Calu3 (cell line): ENCODE results near the gene SLC5A1. TPM values are rescaled to one million over a fixed set of nuclear protein-coding genes. Genes with fewer than 3 reads are reported as not detected.

Experiments used
- BruUV-seq: library from RNA; stranded (reverse); fragments of 400-500 nt; replicated peaks from 2 replicates; lab custom pipeline; 2021; lab: Mats Ljungman, UMichigan
- CTCF ChIA-PET: fragments of 300-600 bp; sonication (Branson Sonifier 250); formaldehyde crosslinking; loops from one replicate; lab custom pipeline; 2022; ENCODE audit warnings: antibody characterized with exemption; lab: Charles Lee
- DNase-seq: peaks from one replicate; pipeline ENCODE4 v3.0.0; 2022
- H3K27ac Mint-ChIP-seq: one replicate; pipeline ENCODE4 v1.8.0; 2022; ENCODE audit warnings: mixed read lengths; ENCODE audit not compliant: unreplicated experiment
- H3K27me3 Mint-ChIP-seq: one replicate; pipeline ENCODE4 v1.8.0; 2022; ENCODE audit warnings: mixed read lengths; ENCODE audit not compliant: unreplicated experiment
- H3K36me3 Mint-ChIP-seq: one replicate; pipeline ENCODE4 v1.8.0; 2022; ENCODE audit warnings: mild to moderate bottlenecking, moderate library complexity, mixed read lengths; ENCODE audit not compliant: insufficient read depth, unreplicated experiment
- H3K4me1 Mint-ChIP-seq: one replicate; pipeline ENCODE4 v1.8.0; 2022; ENCODE audit warnings: mild to moderate bottlenecking, low read depth, mixed read lengths; ENCODE audit not compliant: unreplicated experiment
- H3K4me3 Mint-ChIP-seq: one replicate; pipeline ENCODE4 v1.8.0; 2022; ENCODE audit warnings: mild to moderate bottlenecking, low read depth, moderate library complexity, mixed read lengths; ENCODE audit not compliant: unreplicated experiment
- H3K9me3 Mint-ChIP-seq: one replicate; pipeline ENCODE4 v1.8.0; 2022; ENCODE audit warnings: low read depth, mixed read lengths; ENCODE audit not compliant: unreplicated experiment
- CTCF ChIP-seq: fragments of 200-600 bp; IDR thresholded peaks from one replicate; pipeline ENCODE4 v1.8.0; 2022; ENCODE audit warnings: antibody characterized with exemption; ENCODE audit not compliant: unreplicated experiment
- intact Hi-C: fragments of 100-400 bp; cut with micrococcal nuclease; formaldehyde crosslinking; loops from one replicate; pipeline ENCODE4 v1.10.0; 2022; ENCODE audit not compliant: unreplicated experiment
- total RNA-seq: library from RNA; stranded (reverse); gene quantifications from 2 replicates; pipeline ENCODE4 v1.2.3, GENCODE V29; 2022

Gene SLC5A1
- total RNA-seq, 1 experiment from 2014 or later: 8.6 TPM

GRCh38 chr22:32123657-32124056 is 80.6 kb downstream of the SLC5A1 start:
- H3K27ac Mint-ChIP-seq: no peak overlapping the region
- no peaks in the 10 kb centered on the region for H3K36me3 Mint-ChIP-seq
- H3K9me3 Mint-ChIP-seq: no peaks in the 10 kb centered on the region
- no peak for TF ChIP-seq CTCF
- no peaks in the 10 kb centered on the region for H3K4me1 Mint-ChIP-seq
- no peak overlapping the region for H3K4me3 Mint-ChIP-seq
- peak; percentile 45 for DNase-seq
- CTCF ChIA-PET: interaction anchor here (0.6 kb wide), 1 partner anchor 19 kb away, joined by 3 read pairs; no protein-coding TSS in a partner anchor
- intact Hi-C loops: no loop called here
- BruUV-seq: no TSS peak
- peaks cover 15% of the 10 kb centered on the region for H3K27me3 Mint-ChIP-seq

DNA sequence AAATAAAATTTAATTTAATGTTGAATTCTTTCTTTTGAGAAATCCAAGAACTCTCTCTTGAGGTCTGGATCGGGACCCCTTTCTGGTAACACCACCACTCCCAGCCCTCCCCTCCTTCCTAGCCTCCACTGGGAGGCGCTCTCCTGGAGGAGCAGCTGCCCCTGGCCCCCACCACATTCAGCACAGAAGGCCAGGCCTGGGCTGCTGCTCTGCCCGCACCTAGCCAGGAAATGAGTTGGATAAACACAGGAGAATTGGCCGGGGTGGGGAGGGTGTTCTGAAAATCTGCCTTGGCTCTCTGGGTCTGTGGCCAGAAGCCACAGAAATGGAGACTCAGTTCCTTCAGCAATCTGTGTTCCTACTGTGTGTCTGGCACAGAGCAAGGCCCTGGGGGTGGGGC is 84.8 kb downstream of the SLC5A1 start:
- no peak overlapping the region for H3K4me3 Mint-ChIP-seq
- H3K27me3 Mint-ChIP-seq: peaks cover 15% of the 10 kb centered on the region
- BruUV-seq: no TSS peak
- no peak for TF ChIP-seq CTCF
- H3K36me3 Mint-ChIP-seq: no peaks in the 10 kb centered on the region
- CTCF ChIA-PET: no interaction called here
- no peaks in the 10 kb centered on the region for H3K4me1 Mint-ChIP-seq
- intact Hi-C loops: no loop called here
- DNase-seq: no peak
- no peaks in the 10 kb centered on the region for H3K9me3 Mint-ChIP-seq
- no peak overlapping the region for H3K27ac Mint-ChIP-seq

GRCh38 chr22:32130464-32130863 is 87.4 kb downstream of the SLC5A1 start:
- Mint-ChIP-seq H3K36me3 (no peaks in the 10 kb centered on the region), H3K4me1 (peaks cover 3% of the 10 kb centered on the region), H3K4me3 (no peak overlapping the region), H3K27me3 (no peaks in the 10 kb centered on the region), H3K27ac (no peak overlapping the region), H3K9me3 (no peaks in the 10 kb centered on the region)
- no peak for DNase-seq
- no peak for TF ChIP-seq CTCF
- CTCF ChIA-PET: interaction anchor here (0.5 to 0.7 kb wide), 3 partner anchors 139 to 1132 kb away, joined by 3 to 6 read pairs (median 3); no protein-coding TSS in a partner anchor
- BruUV-seq: no TSS peak
- intact Hi-C loops: no loop called here

DNA sequence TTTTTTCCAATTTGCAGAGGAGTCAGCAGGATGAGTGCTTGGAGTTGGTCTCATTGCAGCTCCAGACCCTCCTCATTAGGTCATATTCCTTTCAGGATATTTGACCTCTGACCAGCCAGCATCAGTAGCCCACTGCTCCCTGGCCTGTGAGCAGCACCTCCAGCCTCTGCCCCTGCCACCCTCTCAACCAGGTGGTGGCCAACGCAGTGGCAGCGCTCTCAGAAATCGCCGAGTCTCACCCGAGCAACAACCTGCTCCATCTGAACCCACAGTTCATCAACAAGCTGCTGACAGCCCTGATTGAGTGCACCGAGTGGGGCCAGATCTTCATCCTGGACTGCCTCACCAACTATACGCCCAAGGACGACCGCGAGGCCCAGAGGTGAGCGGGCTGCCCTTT is 89.1 kb downstream of the SLC5A1 start:
- H3K27ac Mint-ChIP-seq: no peak overlapping the region
- CTCF ChIA-PET: no interaction called here
- no peak for TF ChIP-seq CTCF
- H3K27me3 Mint-ChIP-seq: no peaks in the 10 kb centered on the region
- BruUV-seq: no TSS peak
- H3K4me3 Mint-ChIP-seq: no peak overlapping the region
- no peaks in the 10 kb centered on the region for H3K36me3 Mint-ChIP-seq
- H3K4me1 Mint-ChIP-seq: peaks cover 11% of the 10 kb centered on the region
- intact Hi-C loops: no loop called here
- no peak for DNase-seq
- no peaks in the 10 kb centered on the region for H3K9me3 Mint-ChIP-seq
